Measurements from ENCODE around the gene RARRES2. TPM values are rescaled to one million over a fixed set of nuclear protein-coding genes. Genes with fewer than 3 reads are reported as not detected.
"Not testable (repeated sequence)": the region's sequence is repeated elsewhere in the genome, so short reads cannot be mapped to it uniquely, and the experiment has no call there.

RARRES2 gene
- 144 TPM for total RNA-seq
- long read RNA-seq, transcript RARRES2-201 (6 exons, 740 nt) = major isoform, 73 of 92 reads
- long read RNA-seq, transcript RARRES2-202 (5 exons, 1,618 nt) = minor isoform, 11 of 92 reads
- long read RNA-seq, partial matches to known transcripts = 1 of 92 reads
- long read RNA-seq, other reads (novel, unspliced or antisense) = 3 of 92 reads

- H3K4me1 ChIP-seq = peaks cover 20% of the 10 kb centered on the region
- peak within 1 kb of the TSS; percentile 62 for H3K4me3 ChIP-seq
- H3K27me3 ChIP-seq (ENCODE audit: low read depth) = peaks cover 26% of the 10 kb centered on the region
- peaks cover 14% of the 10 kb centered on the region for H3K36me3 ChIP-seq
- intact Hi-C loops (cut with DNase I) = no loop called here
- peak; percentile 75 to 78 for ATAC-seq
- no peaks in the 10 kb centered on the region for H3K9me3 ChIP-seq
- TF ChIP-seq CTCF (IDR thresholded peaks at IDR 0.05) = no peak
- peak within 1 kb of the TSS; percentile 78 for H3K27ac ChIP-seq
- no peak for DNase-seq
Measured at GRCh38 chr7:150341263-150342120, at the start of gene RARRES2. RARRES2 (minus strand) TSS chr7:150341629; CDS start chr7:150340609, 1,020 bp downstream.

GRCh38 chr7:150390205-150390604 is 48.8 kb upstream of the RARRES2 start:
- no peak for DNase-seq

DNA sequence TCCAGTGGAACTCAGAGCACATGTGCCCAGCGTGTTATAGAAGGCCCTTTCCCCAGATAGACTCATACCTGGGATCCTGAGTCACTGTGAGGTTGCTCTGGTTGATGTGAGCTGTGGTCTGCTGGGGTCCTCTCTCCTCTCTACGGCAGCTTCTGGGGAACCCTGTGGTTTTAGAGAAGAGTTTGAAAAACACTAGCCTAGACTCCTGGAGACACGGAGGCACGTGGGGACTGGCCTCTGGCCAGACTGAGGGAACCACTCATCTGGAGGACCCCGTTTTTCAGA is 48.0 kb upstream of the RARRES2 start:
- ATAC-seq (no peak), DNase-seq (no peak)
- H3K4me3 ChIP-seq = no peak overlapping the region
- intact Hi-C loops (cut with DNase I) = no loop called here
- no peaks in the 10 kb centered on the region for H3K9me3 ChIP-seq
- no peaks in the 10 kb centered on the region for H3K36me3 ChIP-seq
- no peaks in the 10 kb centered on the region for H3K27me3 ChIP-seq (ENCODE audit: low read depth)
- H3K27ac ChIP-seq = no peak overlapping the region
- no peak for TF ChIP-seq CTCF (IDR thresholded peaks at IDR 0.05)
- H3K4me1 ChIP-seq = peaks cover 6% of the 10 kb centered on the region

More at GRCh38 chr7:150390205-150390604, 48.8 kb upstream of the RARRES2 start:
- no peak for TF ChIP-seq CTCF (IDR thresholded peaks at IDR 0.05)
- H3K4me1 ChIP-seq = peaks cover 6% of the 10 kb centered on the region
- no peak for ATAC-seq
- intact Hi-C loops (cut with DNase I) = no loop called here
- H3K36me3 ChIP-seq = no peaks in the 10 kb centered on the region
- H3K27ac ChIP-seq = no peak overlapping the region
- H3K9me3 ChIP-seq = no peaks in the 10 kb centered on the region
- no peaks in the 10 kb centered on the region for H3K27me3 ChIP-seq (ENCODE audit: low read depth)
- no peak overlapping the region for H3K4me3 ChIP-seq

DNA sequence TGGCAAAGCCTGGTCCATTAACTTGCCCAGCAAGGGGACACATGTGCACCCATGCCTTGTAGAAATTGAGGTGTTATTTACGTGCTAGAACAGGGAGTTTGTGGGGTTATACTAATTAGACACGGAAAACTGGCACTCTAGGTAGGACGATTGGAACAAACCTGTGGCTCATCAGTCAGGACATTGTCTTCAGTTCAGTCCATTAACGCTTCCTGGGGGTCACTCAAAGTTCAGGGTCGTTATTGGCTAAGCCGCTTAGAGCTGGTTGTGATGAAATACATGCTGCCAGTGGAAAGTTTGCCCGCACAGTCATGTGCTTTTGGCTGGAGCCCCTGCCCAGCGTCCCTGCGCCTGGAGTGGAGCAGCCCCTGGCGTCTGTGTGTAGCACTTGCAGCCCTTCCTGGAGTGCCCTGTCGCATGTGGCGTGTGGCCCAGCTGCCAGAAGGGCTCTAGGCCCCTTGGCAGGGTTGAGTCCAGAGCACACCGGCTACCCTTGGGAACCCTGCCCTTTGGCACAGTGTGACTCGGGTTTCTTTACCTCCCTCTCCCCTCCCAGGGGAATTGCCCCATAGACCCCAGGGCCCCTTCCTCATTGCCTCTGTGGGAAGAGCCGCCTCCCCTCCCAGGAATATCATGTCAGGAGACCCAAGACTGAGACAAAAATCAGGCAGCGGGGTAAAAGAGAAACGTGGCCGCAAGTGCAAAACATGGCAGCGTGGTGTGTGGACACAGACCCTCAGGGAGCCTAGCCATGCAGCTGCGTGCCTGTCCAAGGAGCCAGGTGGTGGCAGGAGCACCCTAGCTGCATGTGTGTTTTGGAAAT is 47.5 kb upstream of the RARRES2 start:
- Histone ChIP-seq H3K27me3 (ENCODE audit: low read depth) (no peaks in the 10 kb centered on the region), H3K36me3 (no peaks in the 10 kb centered on the region), H3K4me1 (peaks cover 6% of the 10 kb centered on the region), H3K9me3 (no peaks in the 10 kb centered on the region), H3K4me3 (no peak overlapping the region), H3K27ac (no peak overlapping the region)
- peak; percentile 74 for TF ChIP-seq CTCF (IDR thresholded peaks at IDR 0.05)
- intact Hi-C loops (cut with DNase I) = no loop called here
- peak; percentile 94 to 97 for ATAC-seq
- DNase-seq = peak; percentile 87

- no peak overlapping the region for H3K4me3 ChIP-seq
- DNase-seq = no peak
- TF ChIP-seq CTCF (IDR thresholded peaks at IDR 0.05) = no peak
- no peaks in the 10 kb centered on the region for H3K27me3 ChIP-seq (ENCODE audit: low read depth)
- H3K36me3 ChIP-seq = no peaks in the 10 kb centered on the region
- intact Hi-C loops (cut with DNase I) = no loop called here
- no peak for ATAC-seq
- H3K4me1 ChIP-seq = peaks cover 6% of the 10 kb centered on the region
- H3K27ac ChIP-seq = no peak overlapping the region
- no peaks in the 10 kb centered on the region for H3K9me3 ChIP-seq
Measured at GRCh38 chr7:150388306-150388705, 46.9 kb upstream of the RARRES2 start.

GRCh38 chr7:150385884-150386283 is 44.5 kb upstream of the RARRES2 start:
- intact Hi-C loops (cut with DNase I) = not testable (repeated sequence)

More at GRCh38 chr7:150385884-150386283, 44.5 kb upstream of the RARRES2 start:
- H3K27me3 ChIP-seq (ENCODE audit: low read depth); H3K9me3 ChIP-seq; DNase-seq; H3K4me3 ChIP-seq; H3K4me1 ChIP-seq; ATAC-seq; H3K27ac ChIP-seq; H3K36me3 ChIP-seq: not testable (repeated sequence)

All from lower lobe of right lung (tissue), 2 donors.